PC-9 (cell line): Measurements from ENCODE around the gene MAMLD1.

Experiments used
- EZH2 ChIP-seq: fragments of 200-600 bp; sonication (generic); IDR thresholded peaks from 2 replicates; pipeline ENCODE4 v1.8.0; 2017; ENCODE audit warnings: antibody characterized with exemption, low read depth
- TF ChIP-seq, protein P1 (sequence below): fragments of 200-600 bp; sonication (generic); conservative IDR thresholded peaks from 2 replicates; pipeline ENCODE4 v1.6.1; 2017; ENCODE audit warnings: mixed run types, antibody characterized with exemption, mild to moderate bottlenecking, moderate library complexity

DNA sequence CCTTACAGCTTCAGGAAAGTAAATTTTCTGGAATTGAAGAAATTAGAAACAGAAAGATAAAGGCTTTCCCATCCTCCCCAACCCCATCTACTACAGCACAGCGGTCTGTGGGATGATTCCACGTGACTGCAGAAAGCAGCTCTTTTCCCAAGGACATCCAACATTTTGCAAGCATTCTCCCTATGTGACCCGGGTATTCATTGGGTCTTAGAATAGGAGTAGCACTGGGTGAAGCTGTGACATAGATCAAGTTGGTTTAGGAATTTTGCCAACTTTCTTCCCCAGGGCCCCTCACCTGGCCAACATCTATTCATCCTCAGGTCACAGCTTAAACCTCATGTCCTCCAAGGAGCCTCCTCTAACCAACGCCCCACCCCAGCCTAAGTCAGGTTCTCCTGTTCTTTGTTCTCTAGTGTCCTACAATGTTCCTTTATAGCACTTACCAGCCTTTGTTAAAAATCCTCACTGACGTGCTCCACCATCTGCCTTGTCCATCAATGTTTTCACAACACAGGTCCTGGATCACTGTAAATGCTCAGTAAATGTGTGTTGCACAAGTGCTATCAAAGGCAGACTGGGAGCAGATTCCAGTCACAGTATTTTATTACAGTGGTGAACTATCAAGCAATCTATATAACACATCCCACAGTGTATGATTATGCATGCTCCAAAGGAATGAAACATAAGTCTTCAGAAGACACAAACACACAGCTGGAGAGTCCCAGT, 124.4 kb downstream of the MAMLD1 start:
- TF ChIP-seq, protein P1, sequence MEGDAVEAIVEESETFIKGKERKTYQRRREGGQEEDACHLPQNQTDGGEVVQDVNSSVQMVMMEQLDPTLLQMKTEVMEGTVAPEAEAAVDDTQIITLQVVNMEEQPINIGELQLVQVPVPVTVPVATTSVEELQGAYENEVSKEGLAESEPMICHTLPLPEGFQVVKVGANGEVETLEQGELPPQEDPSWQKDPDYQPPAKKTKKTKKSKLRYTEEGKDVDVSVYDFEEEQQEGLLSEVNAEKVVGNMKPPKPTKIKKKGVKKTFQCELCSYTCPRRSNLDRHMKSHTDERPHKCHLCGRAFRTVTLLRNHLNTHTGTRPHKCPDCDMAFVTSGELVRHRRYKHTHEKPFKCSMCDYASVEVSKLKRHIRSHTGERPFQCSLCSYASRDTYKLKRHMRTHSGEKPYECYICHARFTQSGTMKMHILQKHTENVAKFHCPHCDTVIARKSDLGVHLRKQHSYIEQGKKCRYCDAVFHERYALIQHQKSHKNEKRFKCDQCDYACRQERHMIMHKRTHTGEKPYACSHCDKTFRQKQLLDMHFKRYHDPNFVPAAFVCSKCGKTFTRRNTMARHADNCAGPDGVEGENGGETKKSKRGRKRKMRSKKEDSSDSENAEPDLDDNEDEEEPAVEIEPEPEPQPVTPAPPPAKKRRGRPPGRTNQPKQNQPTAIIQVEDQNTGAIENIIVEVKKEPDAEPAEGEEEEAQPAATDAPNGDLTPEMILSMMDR = no peak
- no peak for TF ChIP-seq EZH2
